ENCODE measurements around the gene TET3. TPM values are rescaled to one million over a fixed set of nuclear protein-coding genes. Genes with fewer than 3 reads are reported as not detected.

Gene TET3
- total and polyA plus RNA-seq, 2 donors: 4.2 to 4.5 TPM

- Histone ChIP-seq H3K27ac (ENCODE audit: low read depth in 1 of 2, low read length in 1 of 2) (no peak overlapping the region), H3K4me1 (ENCODE audit: control insufficient read depth in 2 of 2, insufficient read depth in 2 of 2, low read length in 2 of 2) (peaks cover 9 to 50% of the 10 kb centered on the region in 2 donors), H3K4me3 (ENCODE audit: low read length in 2 of 2) (no peak overlapping the region), H3K9me3 (ENCODE audit: control insufficient read depth in 2 of 2, insufficient read depth in 1 of 2, low read length in 1 of 2) (no peaks in the 10 kb centered on the region), H3K36me3 (ENCODE audit: control insufficient read depth in 2 of 2, insufficient read depth in 2 of 2, low read length in 1 of 2) (peaks cover 6 to 31% of the 10 kb centered on the region in 2 donors), H3K27me3 (ENCODE audit: control insufficient read depth in 2 of 2, insufficient read depth in 1 of 2, low read length in 1 of 2) (no peaks in the 10 kb centered on the region)
- 95% methylated on average over 18 of the region's 18 CpGs for WGBS
- DNase-seq (ENCODE audit: low read depth in 6 of 9, low spot score in 9 of 9): no peak
Observed at GRCh38 chr2:74004212-74005182, 19.8 kb downstream of the TET3 start.

GRCh38 chr2:74005786-74006185 lies 21.1 kb downstream of the TET3 start:
- peaks cover 8 to 34% of the 10 kb centered on the region in 2 donors for H3K36me3 ChIP-seq (ENCODE audit: control insufficient read depth in 2 of 2, insufficient read depth in 2 of 2, low read length in 1 of 2)
- no peak overlapping the region for H3K27ac ChIP-seq (ENCODE audit: low read depth in 1 of 2, low read length in 1 of 2)
- DNase-seq (ENCODE audit: low read depth in 6 of 9, low spot score in 9 of 9): no peak
- no peaks in the 10 kb centered on the region for H3K27me3 ChIP-seq (ENCODE audit: control insufficient read depth in 2 of 2, insufficient read depth in 1 of 2, low read length in 1 of 2)
- H3K9me3 ChIP-seq (ENCODE audit: control insufficient read depth in 2 of 2, insufficient read depth in 1 of 2, low read length in 1 of 2): no peaks in the 10 kb centered on the region
- H3K4me1 ChIP-seq (ENCODE audit: control insufficient read depth in 2 of 2, insufficient read depth in 2 of 2, low read length in 2 of 2): peaks cover 9 to 50% of the 10 kb centered on the region in 2 donors
- 98% methylated on average over 8 of the region's 8 CpGs for WGBS
- no peak overlapping the region for H3K4me3 ChIP-seq (ENCODE audit: low read length in 2 of 2)

DNA sequence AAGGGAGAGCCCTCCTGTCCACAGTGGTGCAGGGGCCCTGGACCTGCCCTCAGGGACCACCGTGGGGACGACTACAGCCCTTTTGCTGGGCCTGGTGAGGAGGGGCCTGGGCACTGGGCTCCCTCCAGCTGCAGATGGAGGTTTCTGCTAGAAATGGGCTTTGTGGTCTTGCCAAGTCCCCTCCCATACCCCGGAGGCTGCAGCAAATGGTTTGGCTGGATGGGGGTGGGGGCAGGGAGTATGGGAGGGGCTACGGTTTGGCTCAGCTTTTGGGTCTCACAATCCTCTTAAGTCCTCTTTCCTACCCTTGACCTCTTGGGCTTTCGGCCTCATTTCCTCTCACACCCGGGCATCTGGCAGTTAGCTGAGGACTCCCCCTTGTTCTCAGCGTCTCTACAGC lies 21.7 kb downstream of the TET3 start:
- 83% methylated on average over 7 of the region's 7 CpGs for WGBS
- DNase-seq (ENCODE audit: low read depth in 6 of 9, low spot score in 9 of 9): no peak
- peaks cover 9 to 50% of the 10 kb centered on the region in 2 donors for H3K4me1 ChIP-seq (ENCODE audit: control insufficient read depth in 2 of 2, insufficient read depth in 2 of 2, low read length in 2 of 2)

DNA sequence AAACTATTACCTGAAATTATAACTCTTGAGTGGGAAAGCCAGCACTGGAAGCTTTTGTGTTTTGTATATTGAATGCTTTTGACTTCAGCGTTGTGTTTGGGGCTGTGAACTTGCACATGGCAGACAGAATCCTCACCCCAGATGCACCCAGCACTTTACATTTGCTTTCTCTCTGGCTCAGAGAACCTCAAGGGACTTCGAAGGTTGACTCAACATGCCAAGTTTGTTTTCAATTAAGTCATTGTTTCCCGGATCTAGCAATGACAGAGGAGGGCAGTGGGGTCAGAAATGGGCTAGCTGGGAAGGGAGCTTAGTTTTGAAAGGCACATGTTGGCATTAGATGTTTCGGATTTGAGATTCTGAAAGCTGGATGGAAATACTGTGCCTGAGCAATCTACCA lies 22.4 kb downstream of the TET3 start:
- Histone ChIP-seq H3K27me3 (ENCODE audit: control insufficient read depth in 2 of 2, insufficient read depth in 1 of 2, low read length in 1 of 2) (no peaks in the 10 kb centered on the region), H3K4me1 (ENCODE audit: control insufficient read depth in 2 of 2, insufficient read depth in 2 of 2, low read length in 2 of 2) (peaks cover 9 to 44% of the 10 kb centered on the region in 2 donors), H3K4me3 (ENCODE audit: low read length in 2 of 2) (no peak overlapping the region), H3K36me3 (ENCODE audit: control insufficient read depth in 2 of 2, insufficient read depth in 2 of 2, low read length in 1 of 2) (peaks cover 8 to 34% of the 10 kb centered on the region in 2 donors), H3K9me3 (ENCODE audit: control insufficient read depth in 2 of 2, insufficient read depth in 1 of 2, low read length in 1 of 2) (no peaks in the 10 kb centered on the region), H3K27ac (ENCODE audit: low read depth in 1 of 2, low read length in 1 of 2) (no peak overlapping the region)
- WGBS: 96% methylated on average over 4 of the region's 4 CpGs
- DNase-seq (ENCODE audit: low read depth in 6 of 9, low spot score in 9 of 9): no peak

More for the DNA sequence above, 21.7 kb downstream of the TET3 start:
- Histone ChIP-seq H3K27me3 (ENCODE audit: control insufficient read depth in 2 of 2, insufficient read depth in 1 of 2, low read length in 1 of 2) (no peaks in the 10 kb centered on the region), H3K27ac (ENCODE audit: low read depth in 1 of 2, low read length in 1 of 2) (no peak overlapping the region), H3K4me3 (ENCODE audit: low read length in 2 of 2) (no peak overlapping the region), H3K9me3 (ENCODE audit: control insufficient read depth in 2 of 2, insufficient read depth in 1 of 2, low read length in 1 of 2) (no peaks in the 10 kb centered on the region), H3K36me3 (ENCODE audit: control insufficient read depth in 2 of 2, insufficient read depth in 2 of 2, low read length in 1 of 2) (peaks cover 8 to 34% of the 10 kb centered on the region in 2 donors)

GRCh38 chr2:74007711-74008110 lies 23.0 kb downstream of the TET3 start:
- no peaks in the 10 kb centered on the region for H3K27me3 ChIP-seq (ENCODE audit: control insufficient read depth in 2 of 2, insufficient read depth in 1 of 2, low read length in 1 of 2)
- H3K4me1 ChIP-seq (ENCODE audit: control insufficient read depth in 2 of 2, insufficient read depth in 2 of 2, low read length in 2 of 2): peaks cover 9 to 42% of the 10 kb centered on the region in 2 donors
- no peaks in the 10 kb centered on the region for H3K9me3 ChIP-seq (ENCODE audit: control insufficient read depth in 2 of 2, insufficient read depth in 1 of 2, low read length in 1 of 2)
- no peak overlapping the region for H3K27ac ChIP-seq (ENCODE audit: low read depth in 1 of 2, low read length in 1 of 2)
- WGBS: 98% methylated on average over 5 of the region's 5 CpGs
- H3K36me3 ChIP-seq (ENCODE audit: control insufficient read depth in 2 of 2, insufficient read depth in 2 of 2, low read length in 1 of 2): peaks cover 8 to 34% of the 10 kb centered on the region in 2 donors
- no peak for DNase-seq (ENCODE audit: low read depth in 6 of 9, low spot score in 9 of 9)
- H3K4me3 ChIP-seq (ENCODE audit: low read length in 2 of 2): no peak overlapping the region

DNA sequence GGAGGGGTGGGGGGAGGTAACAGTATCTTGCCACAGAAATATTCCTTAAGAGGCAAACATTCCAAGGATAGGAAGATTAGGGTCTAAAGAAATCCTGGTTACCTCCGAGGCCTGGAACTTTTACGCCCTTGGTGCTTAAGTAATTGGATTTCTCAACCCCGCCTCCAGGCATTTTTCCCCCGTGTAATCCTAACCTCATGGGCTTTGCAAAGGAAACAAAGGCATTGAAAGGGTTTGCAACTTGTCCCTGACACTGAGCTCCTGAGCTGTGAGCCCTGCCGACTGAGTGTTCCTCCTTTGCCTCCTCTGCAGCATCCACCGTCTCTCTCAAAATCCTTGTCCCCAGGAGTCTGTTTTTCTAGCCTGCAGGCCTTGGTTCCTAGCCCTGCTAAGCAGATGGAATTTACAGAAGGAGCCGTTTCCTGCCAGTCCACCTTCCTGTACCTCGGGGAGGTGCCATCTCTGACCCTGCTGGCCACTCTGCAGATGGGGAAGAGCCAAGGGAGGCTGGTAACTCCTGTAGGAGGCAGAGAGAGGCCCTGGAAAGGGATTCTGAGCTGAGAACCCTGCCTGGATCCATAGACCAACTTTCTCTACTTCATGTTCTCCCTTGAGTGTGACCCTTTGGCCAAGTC lies 24.2 kb downstream of the TET3 start:
- H3K4me3 ChIP-seq (ENCODE audit: low read length in 2 of 2): no peak overlapping the region
- H3K4me1 ChIP-seq (ENCODE audit: control insufficient read depth in 2 of 2, insufficient read depth in 2 of 2, low read length in 2 of 2): peaks cover 4 to 31% of the 10 kb centered on the region in 2 donors
- no peaks in the 10 kb centered on the region for H3K27me3 ChIP-seq (ENCODE audit: control insufficient read depth in 2 of 2, insufficient read depth in 1 of 2, low read length in 1 of 2)
- no peaks in the 10 kb centered on the region for H3K9me3 ChIP-seq (ENCODE audit: control insufficient read depth in 2 of 2, insufficient read depth in 1 of 2, low read length in 1 of 2)
- peaks cover 8 to 34% of the 10 kb centered on the region in 2 donors for H3K36me3 ChIP-seq (ENCODE audit: control insufficient read depth in 2 of 2, insufficient read depth in 2 of 2, low read length in 1 of 2)
- WGBS: 94% methylated on average over 8 of the region's 8 CpGs
- H3K27ac ChIP-seq (ENCODE audit: low read depth in 1 of 2, low read length in 1 of 2): no peak overlapping the region
- DNase-seq (ENCODE audit: low read depth in 6 of 9, low spot score in 9 of 9): no peak

DNA sequence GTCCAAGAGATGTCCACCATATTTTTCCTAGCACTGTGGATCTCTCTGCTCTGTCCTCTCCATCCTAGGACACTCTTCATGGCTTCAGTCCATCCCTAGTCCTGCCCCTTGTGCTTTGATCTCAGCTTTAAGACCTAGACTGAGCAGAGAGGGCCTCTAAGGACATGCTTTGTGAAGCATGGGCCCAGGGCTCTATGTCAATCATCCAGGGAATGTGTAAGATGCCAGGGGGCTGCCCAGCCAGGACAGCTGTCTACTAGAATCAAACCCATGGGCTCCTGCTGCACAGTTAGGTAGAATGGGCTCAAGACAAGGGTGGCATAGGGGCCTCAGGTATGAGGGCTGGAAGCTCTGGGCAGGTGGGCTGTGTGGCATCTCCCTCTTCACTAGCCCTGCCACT lies 24.9 kb downstream of the TET3 start:
- peaks cover 8 to 31% of the 10 kb centered on the region in 2 donors for H3K36me3 ChIP-seq (ENCODE audit: control insufficient read depth in 2 of 2, insufficient read depth in 2 of 2, low read length in 1 of 2)
- no peak for DNase-seq (ENCODE audit: low read depth in 6 of 9, low spot score in 9 of 9)
- H3K4me1 ChIP-seq (ENCODE audit: control insufficient read depth in 2 of 2, insufficient read depth in 2 of 2, low read length in 2 of 2): peaks cover 4 to 26% of the 10 kb centered on the region in 2 donors
- no peak overlapping the region for H3K27ac ChIP-seq (ENCODE audit: low read depth in 1 of 2, low read length in 1 of 2)
- H3K4me3 ChIP-seq (ENCODE audit: low read length in 2 of 2): no peak overlapping the region
- no peaks in the 10 kb centered on the region for H3K9me3 ChIP-seq (ENCODE audit: control insufficient read depth in 2 of 2, insufficient read depth in 1 of 2, low read length in 1 of 2)
- no peaks in the 10 kb centered on the region for H3K27me3 ChIP-seq (ENCODE audit: control insufficient read depth in 2 of 2, insufficient read depth in 1 of 2, low read length in 1 of 2)

DNA sequence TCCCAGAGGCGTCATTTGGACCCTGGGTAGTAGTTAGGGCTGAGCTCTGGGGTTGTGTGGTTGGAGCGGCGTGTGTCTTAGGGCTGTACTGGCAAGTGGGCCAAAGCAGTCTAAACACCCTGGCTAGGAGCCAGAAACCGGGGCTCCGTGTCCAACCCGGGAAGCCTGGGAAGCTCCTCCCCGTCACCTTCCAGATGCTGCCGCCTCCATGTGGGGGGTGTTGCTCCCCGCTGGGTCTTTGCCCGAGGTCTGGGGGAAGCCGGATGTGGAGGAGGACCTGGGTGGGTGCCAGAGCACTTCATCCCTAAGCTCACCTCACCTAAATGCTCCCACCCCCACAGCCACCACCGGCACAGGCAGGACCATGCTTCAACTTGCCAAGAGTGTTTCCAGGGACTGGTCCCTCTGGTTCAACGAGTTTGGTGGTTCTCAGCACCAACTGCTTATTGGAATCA lies 25.4 kb downstream of the TET3 start:
- peaks cover 4 to 21% of the 10 kb centered on the region in 2 donors for H3K4me1 ChIP-seq (ENCODE audit: control insufficient read depth in 2 of 2, insufficient read depth in 2 of 2, low read length in 2 of 2)
- no peak overlapping the region for H3K27ac ChIP-seq (ENCODE audit: low read depth in 1 of 2, low read length in 1 of 2)
- DNase-seq (ENCODE audit: low read depth in 6 of 9, low spot score in 9 of 9): no peak
- H3K27me3 ChIP-seq (ENCODE audit: control insufficient read depth in 2 of 2, insufficient read depth in 1 of 2, low read length in 1 of 2): no peaks in the 10 kb centered on the region
- no peak overlapping the region for H3K4me3 ChIP-seq (ENCODE audit: low read length in 2 of 2)
- no peaks in the 10 kb centered on the region for H3K9me3 ChIP-seq (ENCODE audit: control insufficient read depth in 2 of 2, insufficient read depth in 1 of 2, low read length in 1 of 2)
- WGBS: 97% methylated on average over 13 of the region's 13 CpGs
- peaks cover 8 to 27% of the 10 kb centered on the region in 2 donors for H3K36me3 ChIP-seq (ENCODE audit: control insufficient read depth in 2 of 2, insufficient read depth in 2 of 2, low read length in 1 of 2)

GRCh38 chr2:74011246-74011645 lies 26.5 kb downstream of the TET3 start:
- Histone ChIP-seq H3K27me3 (ENCODE audit: control insufficient read depth in 2 of 2, insufficient read depth in 1 of 2, low read length in 1 of 2) (no peaks in the 10 kb centered on the region), H3K36me3 (ENCODE audit: control insufficient read depth in 2 of 2, insufficient read depth in 2 of 2, low read length in 1 of 2) (peaks cover 3 to 16% of the 10 kb centered on the region in 2 donors), H3K27ac (ENCODE audit: low read depth in 1 of 2, low read length in 1 of 2) (no peak overlapping the region), H3K4me1 (ENCODE audit: control insufficient read depth in 2 of 2, insufficient read depth in 2 of 2, low read length in 2 of 2) (peaks cover 2 to 13% of the 10 kb centered on the region in 2 donors), H3K9me3 (ENCODE audit: control insufficient read depth in 2 of 2, insufficient read depth in 1 of 2, low read length in 1 of 2) (no peaks in the 10 kb centered on the region), H3K4me3 (ENCODE audit: low read length in 2 of 2) (no peak overlapping the region)
- no peak for DNase-seq (ENCODE audit: low read depth in 6 of 9, low spot score in 9 of 9)
- WGBS: 95% methylated on average over 5 of the region's 5 CpGs

All from thymus (tissue), 11 donors.